Keratinocyte (primary cell): ENCODE measurements around the gene ZNF576. TPM values are rescaled to one million over a fixed set of nuclear protein-coding genes. Genes with fewer than 3 reads are reported as not detected.

Experiments
- DNase-seq: peaks from one replicate; pipeline ENCODE4 v3.0.0-alpha.2; 2011; ENCODE audit warnings: low read depth, missing footprints, low spot score
- FAIRE-seq: peaks from 2 replicates; lab custom pipeline; 2011; peaks lifted over from hg19 to GRCh38; lab: Jason Lieb, UNC
- H2AFZ ChIP-seq: 2 replicates; pipeline ENCODE4 v1.6.0; 2012; ENCODE audit warnings: low read length, control low read depth, inconsistent platforms; ENCODE audit not compliant: control insufficient read depth
- H3K27ac ChIP-seq: 2 replicates; pipeline ENCODE4 v1.5.1; 2011; ENCODE audit warnings: low read length; ENCODE audit not compliant: control insufficient read depth, insufficient read depth
- H3K27me3 ChIP-seq: 3 replicates; pipeline ENCODE4 v1.6.0; 2011; ENCODE audit warnings: low read length; ENCODE audit not compliant: control insufficient read depth, insufficient read depth; ENCODE audit errors: extremely low read depth
- H3K36me3 ChIP-seq, 2 experiments: 2 replicates in 1 of 2; 3 replicates in 1 of 2; pipeline ENCODE4 v1.5.1; 2011; ENCODE audit warnings: low read length in 2 of 2, mild to moderate bottlenecking in 1 of 2; ENCODE audit not compliant: control insufficient read depth in 2 of 2, insufficient read depth in 2 of 2; ENCODE audit errors: extremely low read depth in 1 of 2
- H3K4me1 ChIP-seq: 3 replicates; pipeline ENCODE4 v1.5.1; 2011; ENCODE audit warnings: low read length; ENCODE audit not compliant: control insufficient read depth, insufficient read depth; ENCODE audit errors: extremely low read depth
- H3K4me2 ChIP-seq: 3 replicates; pipeline ENCODE4 v1.6.0; 2011; ENCODE audit warnings: low read depth, low read length; ENCODE audit not compliant: control insufficient read depth, insufficient read depth; ENCODE audit errors: extremely low read depth
- H3K4me3 ChIP-seq, 3 experiments: fragments of 200-600 bp in 1 of 3; sonication (generic) in 1 of 3; 2 replicates in 2 of 3; 3 replicates in 1 of 3; pipeline ENCODE4 v1.5.1; 2011 to 2016; ENCODE audit warnings: low read length in 3 of 3, mild to moderate bottlenecking in 3 of 3, control low read depth in 2 of 3, inconsistent platforms in 1 of 3, low read depth in 1 of 3, mixed read lengths in 1 of 3, mixed run types in 1 of 3, moderate library complexity in 1 of 3; ENCODE audit not compliant: control insufficient read depth in 2 of 3, insufficient read depth in 2 of 3; ENCODE audit errors: extremely low read depth in 1 of 3
- H3K79me2 ChIP-seq: 2 replicates; pipeline ENCODE4 v1.6.0; 2012; ENCODE audit warnings: low read length; ENCODE audit not compliant: control insufficient read depth, insufficient read depth
- H3K9ac ChIP-seq: 3 replicates; pipeline ENCODE4 v1.6.0; 2011; ENCODE audit warnings: low read length; ENCODE audit not compliant: control insufficient read depth, insufficient read depth; ENCODE audit errors: extremely low read depth
- H3K9me1 ChIP-seq: 3 replicates; pipeline ENCODE4 v1.6.0; 2011; ENCODE audit warnings: low read length; ENCODE audit not compliant: control insufficient read depth, insufficient read depth; ENCODE audit errors: extremely low read depth
- H3K9me3 ChIP-seq: 2 replicates; pipeline ENCODE4 v1.5.1; 2012; ENCODE audit warnings: low read depth, low read length; ENCODE audit not compliant: control insufficient read depth
- H4K20me1 ChIP-seq: 3 replicates; pipeline ENCODE4 v1.6.0; 2011; ENCODE audit warnings: low read length; ENCODE audit not compliant: control insufficient read depth, insufficient read depth; ENCODE audit errors: extremely low read depth
- EZH2 ChIP-seq: IDR thresholded peaks from one replicate; pipeline ENCODE4 v1.6.1; 2012; ENCODE audit warnings: inconsistent platforms, mild to moderate bottlenecking, low read length, moderate library complexity
- dilution Hi-C: fragments of 300-500 bp; cut with MboI; formaldehyde crosslinking; loops from one replicate; pipeline ENCODE4 v1.7.0; 2020; ENCODE audit warnings: low sequenced_read_pairs; ENCODE audit not compliant: extremely low pct_ligation_motif_present
- polyA plus RNA-seq, 5 experiments: library from polyadenylated mRNA; depleted of rRNA in 3 of 5; stranded (reverse) in 3 of 5; stranded (forward) in 1 of 5; unstranded in 1 of 5; fragments of >200 nt; gene quantifications; 1 replicate in 1 of 5; 2 replicates in 3 of 5; 3 replicates in 1 of 5; pipeline versions ENCODE4 v1.2.1 to v1.2.3, GENCODE V29; 2011 to 2012; ENCODE audit warnings: missing spikeins in 2 of 5, low read depth in 1 of 5, low replicate concordance in 1 of 5
- TF ChIP-seq, protein P1 (sequence below), 3 experiments: IDR thresholded peaks in 1 of 3; conservative IDR thresholded peaks in 1 of 3; optimal IDR thresholded peaks in 1 of 3; 2 replicates in 2 of 3; 3 replicates in 1 of 3; pipeline versions ENCODE3 to v1.5.1; 2011; ENCODE audit warnings: low read length in 3 of 3, mild to moderate bottlenecking in 3 of 3, moderate library complexity in 2 of 3, control low read depth in 1 of 3, inconsistent platforms in 1 of 3; ENCODE audit not compliant: insufficient read depth in 2 of 3; ENCODE audit errors: extremely low read depth in 1 of 3

ZNF576 gene
- polyA plus RNA-seq, 1 donor (not counting 4 experiments of a cell fraction or from before 2014, with no cell fraction given): 6.4 TPM

DNA sequence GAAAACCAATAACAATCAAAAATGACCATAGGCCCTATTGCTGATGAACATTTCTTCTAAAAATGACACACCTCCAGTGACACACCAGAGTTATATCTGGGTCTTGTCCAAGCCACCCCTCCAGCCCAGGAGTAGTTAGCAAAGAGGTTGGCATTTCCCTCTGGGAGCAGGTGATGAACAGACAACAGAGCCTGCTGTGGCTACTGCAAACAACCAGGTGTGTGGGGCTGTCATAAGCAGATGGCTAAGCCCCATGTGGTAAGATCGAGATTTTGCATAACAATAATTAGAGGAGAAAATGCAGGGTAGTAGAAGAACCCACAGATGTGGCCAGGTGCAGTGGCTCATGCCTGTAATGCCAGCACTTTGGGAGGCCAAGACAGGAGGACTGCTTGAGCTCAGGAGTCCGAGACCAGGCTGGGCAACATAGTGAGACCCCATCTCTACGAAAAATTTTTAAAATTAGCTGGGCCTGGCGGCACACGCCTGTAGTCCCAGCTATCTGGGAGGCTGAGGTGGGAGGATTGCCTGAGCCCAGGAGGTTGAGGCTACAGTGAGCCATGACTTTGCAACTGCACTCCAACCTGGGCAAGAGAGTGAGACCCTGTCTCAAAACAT is 26.1 kb upstream of the ZNF576 start:
- DNase-seq (no peak), FAIRE-seq (peak; percentile 55)
- H3K27me3 ChIP-seq: no peaks in the 10 kb centered on the region
- no peak overlapping the region for H3K4me3 ChIP-seq
- no peaks in the 10 kb centered on the region for H3K9me3 ChIP-seq
- no peak overlapping the region for H3K9ac ChIP-seq
- H3K4me2 ChIP-seq: no peak overlapping the region
- H2AFZ ChIP-seq: no peak overlapping the region
- peaks cover 20% of the 10 kb centered on the region for H3K79me2 ChIP-seq
- no peak for TF ChIP-seq EZH2
- TF ChIP-seq, protein P1, sequence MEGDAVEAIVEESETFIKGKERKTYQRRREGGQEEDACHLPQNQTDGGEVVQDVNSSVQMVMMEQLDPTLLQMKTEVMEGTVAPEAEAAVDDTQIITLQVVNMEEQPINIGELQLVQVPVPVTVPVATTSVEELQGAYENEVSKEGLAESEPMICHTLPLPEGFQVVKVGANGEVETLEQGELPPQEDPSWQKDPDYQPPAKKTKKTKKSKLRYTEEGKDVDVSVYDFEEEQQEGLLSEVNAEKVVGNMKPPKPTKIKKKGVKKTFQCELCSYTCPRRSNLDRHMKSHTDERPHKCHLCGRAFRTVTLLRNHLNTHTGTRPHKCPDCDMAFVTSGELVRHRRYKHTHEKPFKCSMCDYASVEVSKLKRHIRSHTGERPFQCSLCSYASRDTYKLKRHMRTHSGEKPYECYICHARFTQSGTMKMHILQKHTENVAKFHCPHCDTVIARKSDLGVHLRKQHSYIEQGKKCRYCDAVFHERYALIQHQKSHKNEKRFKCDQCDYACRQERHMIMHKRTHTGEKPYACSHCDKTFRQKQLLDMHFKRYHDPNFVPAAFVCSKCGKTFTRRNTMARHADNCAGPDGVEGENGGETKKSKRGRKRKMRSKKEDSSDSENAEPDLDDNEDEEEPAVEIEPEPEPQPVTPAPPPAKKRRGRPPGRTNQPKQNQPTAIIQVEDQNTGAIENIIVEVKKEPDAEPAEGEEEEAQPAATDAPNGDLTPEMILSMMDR (optimal IDR thresholded peaks at IDR 0.05 in 1 of 3, IDR thresholded peaks at IDR 0.05 in 1 of 3, conservative IDR thresholded peaks at IDR 0.05 in 1 of 3; ENCODE audit: extremely low read depth in 1 of 3, insufficient read depth in 2 of 3, low read length in 3 of 3): no peak
- H3K36me3 ChIP-seq: peaks cover 0 to 4% of the 10 kb centered on the region in 2 experiments
- no peaks in the 10 kb centered on the region for H3K9me1 ChIP-seq
- dilution Hi-C loops: no loop called here
- H4K20me1 ChIP-seq: no peaks in the 10 kb centered on the region
- H3K4me1 ChIP-seq: peaks cover 13% of the 10 kb centered on the region
- no peak overlapping the region for H3K27ac ChIP-seq

DNA sequence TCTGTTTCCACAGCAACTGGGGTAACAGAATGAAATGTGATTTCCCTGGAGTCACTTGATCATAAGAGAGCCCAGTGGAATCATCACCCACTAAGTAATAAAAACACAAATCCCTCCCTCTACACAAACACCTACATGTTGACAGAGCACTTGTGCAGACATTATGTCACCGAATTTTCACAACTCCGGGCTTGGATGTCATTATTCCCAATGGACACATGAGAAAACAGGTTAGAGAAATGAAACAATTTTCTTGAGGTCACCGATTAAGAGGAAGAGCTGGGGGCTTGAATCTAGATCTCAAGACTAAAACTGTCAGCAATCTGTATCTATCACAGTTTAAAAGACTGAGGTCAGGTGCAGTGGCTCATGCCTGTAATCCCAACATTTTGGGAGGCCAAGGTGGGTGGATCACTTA is 24.2 kb upstream of the ZNF576 start:
- Histone ChIP-seq H3K9me3 (no peaks in the 10 kb centered on the region), H3K27me3 (no peaks in the 10 kb centered on the region), H3K9me1 (no peaks in the 10 kb centered on the region), H3K36me3 (peaks cover 0 to 4% of the 10 kb centered on the region in 2 experiments), H4K20me1 (no peaks in the 10 kb centered on the region), H3K79me2 (peaks cover 20% of the 10 kb centered on the region), H3K4me1 (peaks cover 27% of the 10 kb centered on the region), H3K27ac (no peak overlapping the region), H3K4me3 (no peak overlapping the region), H2AFZ (no peak overlapping the region), H3K4me2 (no peak overlapping the region), H3K9ac (no peak overlapping the region)
- no peak for DNase-seq
- no peak for TF ChIP-seq EZH2
- TF ChIP-seq, protein P1 (optimal IDR thresholded peaks at IDR 0.05 in 1 of 3, IDR thresholded peaks at IDR 0.05 in 1 of 3, conservative IDR thresholded peaks at IDR 0.05 in 1 of 3; ENCODE audit: extremely low read depth in 1 of 3, insufficient read depth in 2 of 3, low read length in 3 of 3): no peak
- dilution Hi-C loops: no loop called here
- FAIRE-seq: no peak
